GM12878 (cell line): ENCODE measurements around the gene PDCL3. TPM values are rescaled to one million over a fixed set of nuclear protein-coding genes. Genes with fewer than 3 reads are reported as not detected.

Experiments
- ATAC-seq: fragments of 200-7000 bp; cut with Tn5 transposase; 3 replicates; pipeline ENCODE4 v1.9.1; 2020; ENCODE audit warnings: mild to moderate bottlenecking, moderate library complexity
- BruUV-seq: library from RNA; stranded (reverse); fragments of 400-500 nt; replicated peaks from 2 replicates; lab custom pipeline; 2021; lab: Mats Ljungman, UMichigan
- CTCF ChIA-PET: fragments of 300-600 bp; sonication (Branson Sonifier 250); formaldehyde crosslinking; extraction: SDS; loops from one replicate; lab custom pipeline; 2021; ENCODE audit warnings: inconsistent platforms; lab: Yijun Ruan, JAX
- POLR2A ChIA-PET: fragments of 350-600 bp; formaldehyde crosslinking; extraction: SDS; loops from one replicate; lab custom pipeline; 2021; ENCODE audit warnings: inconsistent platforms; lab: Charles Lee
- RAD21 ChIA-PET: fragments of 300-600 bp; sonication (Branson Sonifier 250); formaldehyde crosslinking; loops from one replicate; lab custom pipeline; 2023; ENCODE audit warnings: antibody characterized with exemption; ENCODE audit not compliant: unreplicated experiment; lab: Charles Lee
- SMC1A ChIA-PET: fragments of 300-600 bp; sonication (Branson Sonifier 250); formaldehyde crosslinking; loops from one replicate; lab custom pipeline; 2023; ENCODE audit not compliant: unreplicated experiment, uncharacterized antibody; lab: Charles Lee
- DNase-seq: peaks from one replicate; pipeline ENCODE4 v3.0.0-alpha.2; 2011; ENCODE audit warnings: low read depth, low spot score
- FAIRE-seq: peaks from 3 replicates; lab custom pipeline; 2011; peaks lifted over from hg19 to GRCh38; lab: Jason Lieb, UNC
- H2AFZ ChIP-seq: 2 replicates; pipeline ENCODE4 v1.6.0; 2011; ENCODE audit warnings: low read depth, low read length, control low read depth; ENCODE audit not compliant: control insufficient read depth
- H3K27ac ChIP-seq: 2 replicates; pipeline ENCODE4 v1.5.1; 2011; ENCODE audit warnings: control low read depth; ENCODE audit not compliant: control insufficient read depth, insufficient read depth
- H3K27me3 ChIP-seq, 2 experiments: replicated peaks in 1 of 2; 2 replicates each; pipeline versions ENCODE4 v1.6.0 to v1.6.1; 2011; ENCODE audit warnings: low read length in 1 of 2; ENCODE audit not compliant: control insufficient read depth in 2 of 2, insufficient read depth in 2 of 2
- H3K36me3 ChIP-seq, 2 experiments: 2 replicates each; pipeline ENCODE4 v1.5.1; 2011; ENCODE audit warnings: low read length in 1 of 2; ENCODE audit not compliant: control insufficient read depth in 2 of 2, insufficient read depth in 2 of 2
- H3K4me1 ChIP-seq: 2 replicates; pipeline ENCODE4 v1.6.1; 2011; ENCODE audit warnings: mild to moderate bottlenecking, low read length, moderate library complexity, mixed read lengths; ENCODE audit not compliant: control insufficient read depth, insufficient read depth
- H3K4me2 ChIP-seq: 2 replicates; pipeline ENCODE4 v1.6.0; 2011; ENCODE audit warnings: control low read depth; ENCODE audit not compliant: control insufficient read depth, insufficient read depth
- H3K4me3 ChIP-seq: fragments of 200-600 bp; sonication (generic); 2 replicates; pipeline ENCODE4 v1.5.1; 2016
- H3K79me2 ChIP-seq: 2 replicates; pipeline ENCODE4 v1.6.0; 2011; ENCODE audit warnings: low read length; ENCODE audit not compliant: control insufficient read depth, insufficient read depth
- H3K9ac ChIP-seq: 2 replicates; pipeline ENCODE4 v1.8.0; 2011; ENCODE audit warnings: low read length, control low read depth, mixed read lengths; ENCODE audit not compliant: control insufficient read depth, insufficient read depth
- H3K9me3 ChIP-seq: replicated peaks from 3 replicates; pipeline ENCODE4 v1.5.1; 2011; ENCODE audit warnings: mild to moderate bottlenecking, low read length; ENCODE audit not compliant: control insufficient read depth, insufficient read depth
- H4K20me1 ChIP-seq: 2 replicates; pipeline ENCODE4 v1.6.0; 2011; ENCODE audit not compliant: control insufficient read depth, insufficient read depth
- ASH2L ChIP-seq: fragments of 300-600, 200-600 bp; sonication (generic); IDR thresholded peaks from 2 replicates; pipeline ENCODE4 v1.6.1; 2017; ENCODE audit warnings: low read depth, mild to moderate bottlenecking, borderline replicate concordance
- CEBPB ChIP-seq, 2 experiments: fragments of 150-350 bp in 1 of 2; IDR thresholded peaks; 2 replicates each; pipeline ENCODE4 v1.6.1; 2012 to 2014; ENCODE audit warnings: low read depth in 2 of 2, low read length in 2 of 2, borderline replicate concordance in 1 of 2, inconsistent platforms in 1 of 2
- CHD1 ChIP-seq: IDR thresholded peaks from 2 replicates; pipeline ENCODE4 v1.6.1; 2012; ENCODE audit warnings: low read depth, low read length, improper control_type of control experiment
- CHD2 ChIP-seq: IDR thresholded peaks from 2 replicates; pipeline ENCODE4 v1.6.1; 2011; ENCODE audit warnings: low read depth, low read length, improper control_type of control experiment, borderline replicate concordance
- CHD4 ChIP-seq: fragments of 200-600 bp; sonication (generic); IDR thresholded peaks from 2 replicates; pipeline ENCODE4 v1.6.1; 2016; ENCODE audit warnings: mild to moderate bottlenecking
- CTCF ChIP-seq, 3 experiments: IDR thresholded peaks in 2 of 3; conservative IDR thresholded peaks in 1 of 3; 2 replicates each; pipeline ENCODE4 v1.5.1; 2011; ENCODE audit warnings: low read depth in 3 of 3, low read length in 3 of 3, mild to moderate bottlenecking in 3 of 3, control low read depth in 2 of 3, moderate library complexity in 2 of 3, inconsistent platforms in 1 of 3, mixed read lengths in 1 of 3; ENCODE audit not compliant: control insufficient read depth in 2 of 3, insufficient read depth in 1 of 3; ENCODE audit errors: extremely low read depth in 1 of 3
- IKZF2 ChIP-seq, 2 experiments: fragments of 450-650 bp; IDR thresholded peaks; 2 replicates each; pipeline ENCODE4 v1.6.1; 2017; ENCODE audit warnings: mild to moderate bottlenecking in 2 of 2, moderate library complexity in 2 of 2
- IRF4 ChIP-seq: IDR thresholded peaks from 2 replicates; pipeline ENCODE4 v1.6.1; 2011; ENCODE audit warnings: low read depth, low read length
- LARP7 ChIP-seq: fragments of 450-650 bp; IDR thresholded peaks from 2 replicates; pipeline ENCODE4 v1.6.1; 2017; ENCODE audit warnings: mild to moderate bottlenecking
- MTA2 ChIP-seq: fragments of 450-650 bp; IDR thresholded peaks from 2 replicates; pipeline ENCODE4 v1.6.1; 2016; ENCODE audit warnings: low read depth, mild to moderate bottlenecking, moderate library complexity
- MTA3 ChIP-seq: IDR thresholded peaks from 2 replicates; pipeline ENCODE4 v1.6.1; 2012; ENCODE audit warnings: low read length, inconsistent platforms, borderline replicate concordance
- NR2C1 ChIP-seq: fragments of 450-650 bp; IDR thresholded peaks from 2 replicates; pipeline ENCODE4 v1.6.1; 2017; ENCODE audit warnings: antibody characterized with exemption, mild to moderate bottlenecking, moderate library complexity
- NR2F1 ChIP-seq: fragments of 450-650 bp; conservative IDR thresholded peaks from 2 replicates; pipeline ENCODE4 v1.6.1; 2017; ENCODE audit warnings: mild to moderate bottlenecking
- NRF1 ChIP-seq: conservative IDR thresholded peaks from 2 replicates; pipeline ENCODE4 v1.6.1; 2011; ENCODE audit warnings: mild to moderate bottlenecking, low read depth, low read length, improper control_type of control experiment
- PAX5 ChIP-seq: IDR thresholded peaks from 2 replicates; pipeline ENCODE4 v1.6.1; 2011; ENCODE audit warnings: low read depth, low read length, borderline replicate concordance
- SREBF2 ChIP-seq: IDR thresholded peaks from 2 replicates; pipeline ENCODE4 v1.6.1; 2012; ENCODE audit warnings: mild to moderate bottlenecking, low read length
- STAT3 ChIP-seq: IDR thresholded peaks from 2 replicates; pipeline ENCODE4 v1.6.1; 2011; ENCODE audit warnings: low read depth, low read length, improper control_type of control experiment
- TCF3 ChIP-seq: IDR thresholded peaks from 2 replicates; pipeline ENCODE4 v1.6.1; 2012; ENCODE audit warnings: low read depth, mild to moderate bottlenecking, low read length, borderline replicate concordance; ENCODE audit not compliant: insufficient read depth
- YY1 ChIP-seq: IDR thresholded peaks from 2 replicates; pipeline ENCODE4 v1.6.1; 2011; ENCODE audit warnings: low read depth, mild to moderate bottlenecking, low read length
- WGBS: methylation state at CpG from one replicate; pipeline ENCODE4 v1.1.6; 2016; ENCODE audit warnings: low lambda C conversion rate; ENCODE audit not compliant: insufficient replicate concordance, insufficient coverage; ENCODE audit errors: missing lambda C conversion rate; 5-methylcytosine and 5-hydroxymethylcytosine counted together
- in situ Hi-C: fragments of 300-500 bp; cut with MboI; formaldehyde crosslinking; loops from 9 replicates; pipeline ENCODE4 v1.14.3; 2018; ENCODE audit warnings: mixed read lengths
- intact Hi-C: fragments of 100-400 bp; cut with micrococcal nuclease; formaldehyde crosslinking; loops from one replicate; pipeline ENCODE4 v1.14.2; 2022; ENCODE audit not compliant: unreplicated experiment
- polyA plus RNA-seq, 11 experiments: library from polyadenylated mRNA; depleted of rRNA in 4 of 11; unstranded in 6 of 11; stranded (reverse) in 5 of 11; fragments of >200 nt; fragmentation: Nextera tagmentation in 4 of 11; fragmentation: Illumina TruSeq in 1 of 11; extraction: Ambion mirVana in 4 of 11; extraction: Trizol in 1 of 11; gene quantifications; 1 replicate in 1 of 11; 2 replicates in 10 of 11; pipeline versions ENCODE4 v1.2.1 to v1.2.3, GENCODE V29; 2011 to 2016; ENCODE audit warnings: inconsistent platforms in 2 of 11, missing spikeins in 2 of 11, low read depth in 1 of 11
- total RNA-seq, 4 experiments: library from RNA; depleted of rRNA in 3 of 4; stranded (reverse); fragments of >200 nt in 3 of 4; fragmentation: Illumina TruSeq in 1 of 4; extraction: Trizol in 1 of 4; gene quantifications; 2 replicates each; pipeline versions ENCODE4 v1.2.1 to v1.2.3, GENCODE V29; 2013 to 2021
- TF ChIP-seq, protein P1 (sequence below): fragments of 150-350 bp; IDR thresholded peaks from 2 replicates; pipeline ENCODE4 v1.6.1; 2016; ENCODE audit warnings: low read depth, low read length

Gene PDCL3
- total and polyA plus RNA-seq, 10 of the 15 experiments (the other 5 are each of a cell fraction or from before 2014, with no cell fraction given), result 22.9 to 111 (median 51.1) TPM

DNA sequence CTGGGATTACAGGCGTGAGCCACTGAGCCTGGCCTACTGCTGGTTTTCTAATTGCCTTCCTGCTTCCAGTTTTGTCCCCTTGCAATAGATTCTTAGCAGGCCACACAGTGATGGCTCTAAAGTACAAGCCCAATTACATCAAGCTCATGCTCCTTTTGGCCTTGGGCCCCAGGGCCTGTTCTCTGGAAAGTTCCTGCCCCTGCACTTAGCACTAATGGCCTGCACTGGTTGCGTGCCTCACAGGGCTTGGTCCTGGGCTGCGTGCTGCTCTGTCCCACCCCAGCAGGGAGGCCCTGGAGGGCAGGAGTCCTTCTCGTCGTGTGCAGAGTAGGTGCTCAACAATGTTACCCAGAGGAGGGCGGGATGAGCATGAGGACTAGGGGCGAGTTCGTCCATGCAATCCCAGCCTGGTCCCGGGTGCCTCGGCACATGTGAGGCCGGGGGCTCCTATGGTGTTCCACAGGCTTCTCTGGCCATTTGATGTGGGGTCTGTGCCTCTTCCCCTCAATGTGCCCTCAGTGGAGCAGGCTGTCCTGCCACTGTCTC, 51.7 kb downstream of the PDCL3 start:
- Histone ChIP-seq H3K27me3 (peaks cover 0 to 2% of the 10 kb centered on the region in 2 experiments; a peak in 1 of 4 replicates), H4K20me1 (no peaks in the 10 kb centered on the region), H3K4me2 (no peak overlapping the region), H3K27ac (no peak overlapping the region), H3K4me3 (no peak overlapping the region), H3K36me3 (no peaks in the 10 kb centered on the region), H2AFZ (no peak overlapping the region), H3K9ac (no peak overlapping the region), H3K9me3 (no peaks in the 10 kb centered on the region), H3K4me1 (no peaks in the 10 kb centered on the region), H3K79me2 (no peaks in the 10 kb centered on the region)
- TF ChIP-seq TCF3, result no peak
- no peak for TF ChIP-seq LARP7
- TF ChIP-seq CHD2, result no peak
- no peak for TF ChIP-seq SREBF2
- TF ChIP-seq ASH2L, result no peak
- no peak for TF ChIP-seq MTA2
- no peak for TF ChIP-seq STAT3
- no peak for TF ChIP-seq NRF1
- TF ChIP-seq IKZF2 (IDR thresholded peaks at IDR 0.05), result no peak
- no peak for TF ChIP-seq CHD4
- no peak for TF ChIP-seq IRF4
- TF ChIP-seq NR2C1, result no peak
- TF ChIP-seq MTA3, result no peak
- TF ChIP-seq YY1, result no peak
- no peak for TF ChIP-seq CEBPB (IDR thresholded peaks at IDR 0.05; ENCODE audit: borderline replicate concordance in 1 of 2, low read depth in 2 of 2, low read length in 2 of 2)
- TF ChIP-seq CTCF (IDR thresholded peaks at IDR 0.05 in 2 of 3, conservative IDR thresholded peaks at IDR 0.05 in 1 of 3; ENCODE audit: control insufficient read depth in 2 of 3, extremely low read depth in 1 of 3, insufficient read depth in 1 of 3, low read depth in 3 of 3, low read length in 3 of 3), result no peak
- TF ChIP-seq, protein P1, sequence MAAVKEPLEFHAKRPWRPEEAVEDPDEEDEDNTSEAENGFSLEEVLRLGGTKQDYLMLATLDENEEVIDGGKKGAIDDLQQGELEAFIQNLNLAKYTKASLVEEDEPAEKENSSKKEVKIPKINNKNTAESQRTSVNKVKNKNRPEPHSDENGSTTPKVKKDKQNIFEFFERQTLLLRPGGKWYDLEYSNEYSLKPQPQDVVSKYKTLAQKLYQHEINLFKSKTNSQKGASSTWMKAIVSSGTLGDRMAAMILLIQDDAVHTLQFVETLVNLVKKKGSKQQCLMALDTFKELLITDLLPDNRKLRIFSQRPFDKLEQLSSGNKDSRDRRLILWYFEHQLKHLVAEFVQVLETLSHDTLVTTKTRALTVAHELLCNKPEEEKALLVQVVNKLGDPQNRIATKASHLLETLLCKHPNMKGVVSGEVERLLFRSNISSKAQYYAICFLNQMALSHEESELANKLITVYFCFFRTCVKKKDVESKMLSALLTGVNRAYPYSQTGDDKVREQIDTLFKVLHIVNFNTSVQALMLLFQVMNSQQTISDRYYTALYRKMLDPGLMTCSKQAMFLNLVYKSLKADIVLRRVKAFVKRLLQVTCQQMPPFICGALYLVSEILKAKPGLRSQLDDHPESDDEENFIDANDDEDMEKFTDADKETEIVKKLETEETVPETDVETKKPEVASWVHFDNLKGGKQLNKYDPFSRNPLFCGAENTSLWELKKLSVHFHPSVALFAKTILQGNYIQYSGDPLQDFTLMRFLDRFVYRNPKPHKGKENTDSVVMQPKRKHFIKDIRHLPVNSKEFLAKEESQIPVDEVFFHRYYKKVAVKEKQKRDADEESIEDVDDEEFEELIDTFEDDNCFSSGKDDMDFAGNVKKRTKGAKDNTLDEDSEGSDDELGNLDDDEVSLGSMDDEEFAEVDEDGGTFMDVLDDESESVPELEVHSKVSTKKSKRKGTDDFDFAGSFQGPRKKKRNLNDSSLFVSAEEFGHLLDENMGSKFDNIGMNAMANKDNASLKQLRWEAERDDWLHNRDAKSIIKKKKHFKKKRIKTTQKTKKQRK, result no peak
- no peak for TF ChIP-seq CHD1
- no peak for TF ChIP-seq PAX5
- no peak for TF ChIP-seq NR2F1
- ChIA-PET POLR2A (no interaction called here), SMC1A (no interaction called here), RAD21 (no interaction called here), CTCF (no interaction called here)
- intact Hi-C loops, result no loop called here
- WGBS, result 37% methylated on average over 11 of the region's 11 CpGs
- ATAC-seq, result no peak
- DNase-seq, result no peak
- in situ Hi-C loops, result loop anchor here (5.0 to 10.0 kb wide), 2 partner anchors 368 to 540 kb away; partner anchors contain the start of gene TBC1D8
- no peak for FAIRE-seq
- BruUV-seq, result no TSS peak
